ENCODE results near the gene ZNF566.

The ZNF566 gene

DNA sequence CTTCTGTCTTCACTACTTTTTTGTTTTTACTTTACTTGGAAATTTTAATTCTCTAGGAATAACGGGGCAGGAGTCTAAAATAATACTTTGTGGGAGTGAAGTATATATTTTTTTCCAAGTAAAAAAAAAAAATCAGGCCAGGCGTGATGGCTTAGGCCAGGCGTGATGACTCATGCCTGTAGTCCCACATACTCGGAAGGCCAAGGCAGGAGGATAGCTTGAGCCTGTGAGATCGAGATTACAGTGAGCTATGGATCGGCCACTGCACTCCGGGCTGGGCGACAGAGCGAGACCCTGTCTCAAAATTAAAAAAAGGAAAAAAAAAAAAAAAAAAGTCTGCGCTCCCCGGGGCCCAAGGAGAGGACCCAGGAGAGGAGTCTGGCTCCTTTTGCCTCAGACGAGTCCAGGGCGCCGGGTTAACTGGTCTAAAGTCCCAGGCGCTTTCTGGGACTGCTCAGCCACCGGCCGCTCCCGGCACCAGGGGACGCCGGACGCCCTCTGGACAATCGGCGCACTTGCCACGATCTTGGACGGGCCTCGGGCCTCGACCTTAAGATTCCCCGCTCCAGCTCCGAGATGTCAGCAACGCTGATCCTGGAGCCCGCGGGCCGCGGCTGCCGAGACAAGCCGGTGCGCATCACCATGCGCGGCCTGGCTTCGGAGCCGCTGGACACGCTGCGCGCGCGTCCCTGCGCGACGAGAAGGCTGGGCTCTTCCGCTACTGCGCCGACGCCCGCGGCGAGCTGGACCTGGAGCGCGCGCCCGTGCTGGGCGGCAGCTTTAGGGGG lies 68.2 kb downstream of the ZNF566 start:
- TF ChIP-seq CTCF (IDR thresholded peaks at IDR 0.05; ENCODE audit: control insufficient read depth, insufficient read depth, low read depth, low read length, missing control alignments) = peak; percentile 6
- DNase-seq (ENCODE audit: low read depth) = no peak
- H3K4me3 ChIP-seq (ENCODE audit: control insufficient read depth, low read depth, low read length) = peak overlapping the region; percentile 50

DNA sequence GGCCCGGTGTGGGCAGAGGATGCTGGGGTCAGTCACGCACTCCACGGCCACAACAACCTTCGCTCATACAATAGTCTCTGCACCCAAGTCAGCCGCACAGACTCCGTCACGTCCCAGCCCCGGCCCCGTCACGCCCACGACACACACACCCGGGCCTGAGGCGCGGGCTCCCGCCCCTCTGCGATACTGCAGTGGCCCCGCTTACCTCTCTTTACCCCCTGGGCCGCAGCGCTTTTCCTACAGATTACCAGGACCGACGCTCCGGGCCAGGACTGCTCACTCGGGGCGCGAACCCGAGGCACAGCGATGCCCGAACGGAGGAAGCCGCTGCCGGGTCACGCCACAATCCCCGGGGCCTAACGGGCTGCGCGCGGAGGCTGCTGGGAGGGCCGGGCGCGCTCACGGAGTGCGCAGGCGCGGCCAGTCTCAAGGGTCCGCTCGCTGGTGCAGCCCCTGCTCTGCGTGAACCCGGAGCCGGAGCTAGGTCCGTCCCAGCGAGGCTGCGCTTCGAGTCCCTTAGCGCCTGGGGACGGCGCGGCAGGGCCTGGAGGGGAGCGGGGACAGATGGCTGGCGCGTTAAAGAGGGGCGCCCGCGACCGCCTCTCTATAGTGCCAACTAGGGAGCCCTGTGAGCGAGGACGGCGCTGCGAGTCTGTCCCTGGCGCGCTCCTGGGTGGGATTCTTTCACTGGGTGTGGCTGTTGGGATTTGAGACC lies 70.9 kb downstream of the ZNF566 start, which contains the start of gene ZFP82:
Gene ZFP82 (minus strand): TSS at position 358 of the 715 bp plus-strand sequence. CDS start 8,855 bp downstream, outside the sequence.
- no peak for TF ChIP-seq CTCF (IDR thresholded peaks at IDR 0.05; ENCODE audit: control insufficient read depth, insufficient read depth, low read depth, low read length, missing control alignments)
- H3K4me3 ChIP-seq (ENCODE audit: control insufficient read depth, low read depth, low read length) = peak within 1 kb of the TSS; percentile 75
- DNase-seq (ENCODE audit: low read depth) = peak; percentile 32

GRCh38 chr19:36417752-36418286 lies 71.5 kb downstream of the ZNF566 start:
- DNase-seq (ENCODE audit: low read depth) = no peak
- no peak for TF ChIP-seq CTCF (IDR thresholded peaks at IDR 0.05; ENCODE audit: control insufficient read depth, insufficient read depth, low read depth, low read length, missing control alignments)
- peak overlapping the region; percentile 75 for H3K4me3 ChIP-seq (ENCODE audit: control insufficient read depth, low read depth, low read length)

DNA sequence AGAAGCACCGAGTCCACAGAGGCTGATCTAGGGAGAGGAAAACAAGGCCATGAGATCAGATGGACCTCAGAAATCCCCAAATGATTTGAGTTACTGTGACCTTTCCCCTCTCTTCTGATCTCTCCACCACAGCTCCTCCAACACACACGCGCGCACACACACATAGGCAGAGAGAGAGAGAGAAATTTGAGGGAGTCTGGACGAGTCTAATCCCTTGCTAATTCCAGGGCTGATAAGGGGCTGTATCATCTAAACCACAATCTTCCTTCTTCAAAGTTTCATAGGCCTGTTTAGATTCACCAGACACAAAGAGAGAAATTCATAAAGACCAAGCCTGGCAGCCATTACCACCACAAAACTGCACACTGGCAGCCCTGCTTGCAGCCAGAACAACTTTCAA lies 79.5 kb downstream of the ZNF566 start:
- DNase-seq (ENCODE audit: low read depth) = no peak
- TF ChIP-seq CTCF (IDR thresholded peaks at IDR 0.05; ENCODE audit: control insufficient read depth, insufficient read depth, low read depth, low read length, missing control alignments) = no peak
- H3K4me3 ChIP-seq (ENCODE audit: control insufficient read depth, low read depth, low read length) = no peak overlapping the region

DNA sequence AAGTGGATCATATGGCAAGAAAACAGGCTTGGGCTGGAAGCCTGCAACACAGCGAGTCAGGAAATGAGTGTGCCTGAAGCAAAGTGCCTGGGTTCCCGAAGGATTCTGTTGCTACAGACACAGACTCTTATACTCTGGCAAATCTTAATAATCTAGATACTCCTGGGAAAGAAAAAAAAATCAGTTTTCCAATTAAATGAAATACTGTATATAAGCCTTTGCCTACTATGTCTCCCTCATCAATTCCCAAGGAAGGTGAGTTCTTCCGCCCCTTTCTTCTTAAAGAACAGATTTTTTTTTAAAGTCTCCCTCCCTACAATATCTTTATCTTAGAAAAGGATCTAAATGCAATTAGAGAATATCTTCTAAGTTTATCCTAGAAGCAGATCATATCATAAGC lies 81.3 kb downstream of the ZNF566 start:
- no peak overlapping the region for H3K4me3 ChIP-seq (ENCODE audit: control insufficient read depth, low read depth, low read length)
- TF ChIP-seq CTCF (IDR thresholded peaks at IDR 0.05; ENCODE audit: control insufficient read depth, insufficient read depth, low read depth, low read length, missing control alignments) = no peak
- DNase-seq (ENCODE audit: low read depth) = no peak

DNA sequence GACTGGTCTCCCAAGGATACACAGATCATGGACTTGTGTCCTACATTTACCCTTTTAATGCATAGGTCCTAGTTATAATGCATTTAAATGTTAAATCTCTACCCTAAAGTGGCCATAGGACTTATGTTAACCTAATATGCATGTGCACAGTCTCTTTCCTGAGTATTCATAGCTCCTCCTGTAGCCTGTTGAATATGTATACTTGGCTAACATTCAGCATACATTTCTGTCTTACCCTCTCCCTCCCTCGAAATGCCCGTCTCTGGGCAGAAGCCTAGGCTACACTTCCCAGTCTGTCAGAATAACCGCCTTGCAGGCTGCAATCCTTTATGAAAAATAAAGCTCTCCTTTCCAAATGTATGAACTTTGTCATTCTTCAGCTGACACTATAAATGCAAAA lies 84.9 kb downstream of the ZNF566 start:
- DNase-seq (ENCODE audit: low read depth) = no peak
- no peak overlapping the region for H3K4me3 ChIP-seq (ENCODE audit: control insufficient read depth, low read depth, low read length)
- no peak for TF ChIP-seq CTCF (IDR thresholded peaks at IDR 0.05; ENCODE audit: control insufficient read depth, insufficient read depth, low read depth, low read length, missing control alignments)

All from AG09309 (cell line).